ENCODE results near the gene KLK1.

DNA sequence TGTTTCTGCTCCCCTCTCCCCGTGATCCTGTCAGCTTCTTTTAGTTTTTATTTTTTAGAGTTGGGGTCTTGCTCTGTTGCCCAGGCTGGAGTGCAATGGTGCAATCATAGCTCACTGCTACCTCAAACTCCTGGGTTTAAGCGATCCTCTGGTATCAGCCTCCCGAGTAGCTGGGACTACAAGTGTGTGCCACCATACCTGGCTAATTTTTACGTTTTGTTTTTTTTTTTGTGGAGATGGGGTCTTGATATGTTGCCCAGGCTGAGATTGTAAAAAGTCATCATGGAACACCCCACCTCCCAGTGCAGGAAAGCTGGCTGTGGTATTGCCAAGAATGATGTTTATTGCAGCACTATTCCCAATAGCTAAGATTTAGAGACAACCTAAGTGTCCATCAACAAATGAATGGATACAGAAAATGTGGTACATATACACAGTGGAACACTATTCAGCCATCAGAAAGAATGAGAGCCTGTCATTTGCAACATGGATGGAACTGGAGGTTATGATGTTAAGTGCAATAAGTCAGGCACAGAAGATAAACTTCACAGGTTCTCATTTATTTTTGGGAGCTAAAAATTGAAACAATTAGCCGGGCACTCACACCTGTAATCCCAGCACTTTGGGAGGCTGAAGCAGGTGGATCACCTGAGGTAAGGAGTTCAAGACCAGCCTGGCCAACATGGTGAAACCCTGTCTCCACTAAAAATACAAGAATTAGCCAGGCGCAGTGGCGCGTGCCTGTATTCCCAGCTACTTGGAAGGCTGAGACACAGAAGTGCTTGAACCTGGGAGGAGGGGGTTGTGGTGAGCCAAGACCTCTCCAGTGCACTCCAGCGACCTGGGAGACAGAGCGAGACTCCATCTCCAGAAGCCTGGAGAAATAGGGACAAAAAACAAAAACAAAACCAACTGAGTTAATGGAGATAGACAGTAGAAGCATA, 16.4 kb upstream of the KLK1 start:
- TF ChIP-seq EP300 (IDR thresholded peaks at IDR 0.05; ENCODE audit: borderline replicate concordance in 1 of 2, control insufficient read depth in 1 of 2, low read depth in 2 of 2, low read length in 2 of 2) (no peak), TBL1XR1 (IDR thresholded peaks at IDR 0.05; ENCODE audit: low read depth, low read length) (no peak), POLR2A (IDR thresholded peaks at IDR 0.05; ENCODE audit: low read depth, low read length) (no peak), IRF4 (IDR thresholded peaks at IDR 0.05; ENCODE audit: low read depth, low read length) (no peak)
- TF ChIP-seq, protein P1, sequence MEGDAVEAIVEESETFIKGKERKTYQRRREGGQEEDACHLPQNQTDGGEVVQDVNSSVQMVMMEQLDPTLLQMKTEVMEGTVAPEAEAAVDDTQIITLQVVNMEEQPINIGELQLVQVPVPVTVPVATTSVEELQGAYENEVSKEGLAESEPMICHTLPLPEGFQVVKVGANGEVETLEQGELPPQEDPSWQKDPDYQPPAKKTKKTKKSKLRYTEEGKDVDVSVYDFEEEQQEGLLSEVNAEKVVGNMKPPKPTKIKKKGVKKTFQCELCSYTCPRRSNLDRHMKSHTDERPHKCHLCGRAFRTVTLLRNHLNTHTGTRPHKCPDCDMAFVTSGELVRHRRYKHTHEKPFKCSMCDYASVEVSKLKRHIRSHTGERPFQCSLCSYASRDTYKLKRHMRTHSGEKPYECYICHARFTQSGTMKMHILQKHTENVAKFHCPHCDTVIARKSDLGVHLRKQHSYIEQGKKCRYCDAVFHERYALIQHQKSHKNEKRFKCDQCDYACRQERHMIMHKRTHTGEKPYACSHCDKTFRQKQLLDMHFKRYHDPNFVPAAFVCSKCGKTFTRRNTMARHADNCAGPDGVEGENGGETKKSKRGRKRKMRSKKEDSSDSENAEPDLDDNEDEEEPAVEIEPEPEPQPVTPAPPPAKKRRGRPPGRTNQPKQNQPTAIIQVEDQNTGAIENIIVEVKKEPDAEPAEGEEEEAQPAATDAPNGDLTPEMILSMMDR (IDR thresholded peaks at IDR 0.05 in 2 of 3, conservative IDR thresholded peaks at IDR 0.05 in 1 of 3; ENCODE audit: control insufficient read depth in 2 of 3, extremely low read depth in 1 of 3, insufficient read depth in 1 of 3, low read depth in 3 of 3, low read length in 3 of 3), result no peak
